ELR (cell line): ENCODE measurements around the gene CBR1.
A peak's percentile ranks its signal among the peaks of the same experiment; 100 is the strongest.
"Not testable (repeated sequence)": the region's sequence is repeated elsewhere in the genome, so short reads cannot be mapped to it uniquely, and the experiment has no call there.

Source experiments
- DNase-seq: peaks from one replicate; pipeline ENCODE4 v3.0.0-alpha.2; 2015; ENCODE audit warnings: low read depth

Gene CBR1

DNA sequence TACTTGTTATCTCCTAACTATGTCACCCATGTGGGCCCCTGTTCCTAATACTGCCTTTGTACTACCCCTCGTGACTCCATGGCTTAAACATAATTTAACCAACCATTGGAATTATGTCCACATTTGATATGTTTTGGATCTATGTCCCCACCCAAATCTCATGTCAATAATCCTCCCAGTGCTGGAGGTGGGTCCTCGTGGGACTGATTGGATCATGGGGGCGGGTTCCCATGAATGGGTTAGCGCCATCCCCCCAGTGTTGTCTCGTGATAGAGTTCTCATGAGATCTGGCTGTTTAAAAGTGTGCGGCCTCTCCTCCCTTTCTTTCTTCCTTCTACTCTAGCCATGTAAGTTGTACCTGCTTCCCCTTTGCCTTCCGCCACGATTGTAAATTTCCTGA is 9.8 kb downstream of the CBR1 start:
- no peak for DNase-seq

DNA sequence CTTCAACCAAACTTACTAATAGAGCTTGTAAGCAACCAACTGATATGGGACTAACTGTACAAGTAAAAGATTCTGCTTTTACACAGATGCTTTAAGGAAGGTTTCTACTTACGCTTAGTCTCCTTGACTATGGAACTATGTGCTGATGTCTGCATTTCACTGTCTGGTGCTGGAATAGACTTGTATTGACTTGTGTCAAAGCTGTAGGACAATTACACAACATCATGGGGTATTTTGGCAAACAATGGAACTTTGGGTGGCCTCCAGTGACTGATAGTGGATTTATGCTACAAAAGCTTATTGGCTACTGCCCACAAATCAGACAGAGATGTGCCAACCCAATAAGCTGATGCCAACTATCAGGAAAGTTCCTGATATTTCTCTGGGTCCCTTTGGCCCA is 10.6 kb downstream of the CBR1 start:
- DNase-seq = no peak

DNA sequence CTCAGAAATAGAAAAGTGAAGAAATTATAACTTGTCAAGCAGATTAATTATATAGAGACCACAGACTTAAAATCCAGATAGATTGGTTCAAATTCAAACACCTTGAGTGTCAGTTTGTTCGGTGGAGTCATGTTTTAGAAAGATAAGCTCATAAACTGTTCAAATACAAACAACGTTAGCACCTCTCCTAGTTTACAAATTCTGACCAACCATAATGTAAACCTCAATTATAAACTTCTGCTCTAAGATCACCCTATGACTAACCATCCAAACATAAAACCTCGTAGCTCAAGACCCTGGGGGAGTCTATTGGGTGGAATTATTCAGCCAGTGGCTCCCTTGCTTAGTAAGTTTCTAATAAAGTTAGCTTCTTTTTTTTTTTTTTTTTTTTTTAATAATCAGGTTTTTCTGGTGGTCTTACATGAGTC is 12.4 kb downstream of the CBR1 start:
- peak; percentile 51 for DNase-seq

DNA sequence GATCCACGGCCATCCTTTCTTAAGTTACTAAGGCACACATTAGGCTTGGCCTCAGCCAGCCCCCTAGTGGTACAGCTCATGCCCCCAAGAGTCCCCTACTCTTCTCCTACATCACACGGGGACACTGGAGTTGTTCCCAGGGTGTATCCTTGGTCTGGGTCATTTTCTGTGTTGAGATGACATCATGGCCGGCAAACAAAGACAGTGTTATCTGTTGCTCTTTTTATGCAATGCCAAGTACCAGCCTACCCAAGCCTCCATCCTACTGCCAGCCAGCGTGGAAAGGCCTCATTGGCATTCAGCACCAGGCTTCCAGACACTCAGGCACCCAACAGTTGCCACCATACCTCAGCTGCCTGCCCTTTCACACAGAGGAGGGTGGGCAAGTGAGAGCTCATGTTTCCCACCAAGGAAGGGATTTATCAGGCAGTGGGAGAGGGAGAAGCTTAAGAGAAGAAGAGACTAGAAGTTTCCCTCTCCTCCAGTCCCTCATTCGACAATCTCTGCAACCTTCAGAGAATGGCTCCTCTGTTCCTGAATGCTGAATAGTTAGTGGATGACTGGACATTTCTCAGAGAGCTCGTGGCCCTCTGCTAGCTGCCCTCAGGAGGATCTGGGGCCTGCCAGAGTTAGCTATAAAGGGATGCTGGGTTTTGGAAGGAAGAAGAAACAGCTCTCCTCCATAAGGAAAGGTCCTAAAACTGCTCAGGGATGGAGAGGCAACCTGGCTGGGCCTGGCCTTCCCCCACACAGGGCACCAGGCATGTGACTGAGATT is 17.7 kb downstream of the CBR1 start:
- DNase-seq = peak; percentile 34

DNA sequence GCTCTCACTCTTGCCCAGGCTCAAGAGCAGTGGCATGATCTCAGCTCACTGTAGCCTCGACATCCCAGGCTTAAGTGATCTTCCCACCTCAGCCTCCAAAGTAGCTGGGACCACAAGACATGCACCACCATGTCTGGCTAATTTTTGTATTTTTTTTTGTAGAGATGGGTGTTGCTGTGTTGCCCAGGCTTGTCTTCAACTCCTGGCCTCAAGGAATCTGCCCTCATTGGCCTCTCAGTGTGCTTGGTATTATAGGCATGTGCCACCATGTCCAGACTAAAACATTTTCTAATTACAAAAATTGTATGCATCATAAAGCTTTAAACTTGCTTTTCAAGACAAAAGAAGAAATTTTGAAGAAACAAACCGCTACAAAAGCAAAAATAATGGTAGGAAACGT is 20.1 kb downstream of the CBR1 start:
- DNase-seq = no peak

DNA sequence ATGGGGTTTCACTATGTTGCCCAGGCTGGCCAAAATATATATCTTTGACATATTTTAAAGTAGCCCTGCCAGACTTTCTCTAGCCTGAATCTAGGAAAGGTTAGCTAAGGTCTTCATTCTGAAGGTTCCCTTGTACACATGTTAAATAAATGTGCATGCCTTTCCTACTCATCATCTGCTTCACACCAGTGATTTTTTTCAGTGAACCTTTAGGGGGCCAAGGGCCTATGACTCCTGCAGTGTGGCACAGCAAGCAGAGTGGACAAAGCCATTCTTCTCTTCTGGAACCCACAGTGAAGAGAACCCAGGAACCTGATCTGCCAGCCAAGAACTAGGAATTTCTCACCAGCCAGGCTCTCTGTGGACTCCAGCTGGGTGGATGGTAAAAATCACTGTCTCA is 22.9 kb downstream of the CBR1 start:
- peak; percentile 20 for DNase-seq

DNA sequence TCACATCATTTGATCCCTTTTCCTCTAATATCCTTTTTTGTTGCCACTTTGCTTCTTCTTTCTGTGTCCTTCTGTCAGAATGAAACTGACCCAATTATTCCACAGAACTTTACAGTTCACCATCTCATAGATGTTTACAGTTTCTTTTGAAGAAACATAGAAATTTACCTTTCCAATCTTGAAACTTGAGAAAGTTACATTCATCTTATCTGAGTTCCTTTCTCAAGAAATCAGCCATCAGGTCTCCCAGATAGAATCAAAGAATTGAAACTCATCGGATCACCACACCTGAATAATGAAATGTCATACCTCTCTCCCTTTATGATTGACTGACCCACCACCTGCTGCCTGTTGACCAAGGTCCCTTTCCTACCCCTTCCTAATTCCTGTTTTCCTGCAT is 23.7 kb downstream of the CBR1 start:
- DNase-seq = no peak

DNA sequence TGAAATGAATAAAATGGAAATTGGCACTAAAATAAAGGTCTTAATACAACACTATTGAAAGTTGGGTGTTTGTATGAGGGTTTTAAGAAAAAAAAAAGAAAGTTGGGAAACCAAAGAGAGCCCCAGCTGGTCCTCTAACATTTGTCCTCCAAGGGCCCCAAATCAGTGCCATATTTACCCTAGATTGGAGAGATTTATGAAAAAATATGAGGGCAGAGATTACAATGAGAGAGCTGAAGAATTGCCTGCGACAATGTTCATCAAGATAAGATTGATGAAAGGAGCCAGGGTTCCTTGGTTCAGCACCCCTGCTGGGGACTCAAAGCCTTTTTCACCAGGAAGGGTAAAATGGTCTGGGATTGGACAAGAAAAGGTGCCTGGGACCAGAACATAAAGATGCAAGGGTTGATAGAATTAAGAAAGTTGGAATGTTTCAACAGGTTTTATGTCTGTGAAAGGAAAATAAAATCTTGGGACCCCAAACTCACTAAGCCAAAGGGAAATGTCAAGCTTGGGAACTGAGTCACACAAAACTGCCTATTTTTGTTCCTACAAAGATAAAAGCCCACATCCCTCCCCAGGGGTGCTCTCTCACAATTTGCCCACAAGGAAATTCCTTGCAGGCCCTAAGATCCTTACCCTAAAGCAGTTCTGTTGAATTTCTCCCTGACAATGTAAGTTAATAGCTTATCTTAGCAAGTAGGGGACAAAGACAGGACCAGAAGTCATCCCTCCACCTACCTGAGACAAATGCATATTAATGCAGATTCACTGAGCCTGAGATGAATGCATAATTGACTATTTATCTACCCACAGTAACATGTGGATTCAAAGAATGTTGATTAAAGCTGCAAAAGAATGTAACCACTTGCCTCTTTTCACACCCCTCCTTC is 26.8 kb downstream of the CBR1 start:
- no peak for DNase-seq

DNA sequence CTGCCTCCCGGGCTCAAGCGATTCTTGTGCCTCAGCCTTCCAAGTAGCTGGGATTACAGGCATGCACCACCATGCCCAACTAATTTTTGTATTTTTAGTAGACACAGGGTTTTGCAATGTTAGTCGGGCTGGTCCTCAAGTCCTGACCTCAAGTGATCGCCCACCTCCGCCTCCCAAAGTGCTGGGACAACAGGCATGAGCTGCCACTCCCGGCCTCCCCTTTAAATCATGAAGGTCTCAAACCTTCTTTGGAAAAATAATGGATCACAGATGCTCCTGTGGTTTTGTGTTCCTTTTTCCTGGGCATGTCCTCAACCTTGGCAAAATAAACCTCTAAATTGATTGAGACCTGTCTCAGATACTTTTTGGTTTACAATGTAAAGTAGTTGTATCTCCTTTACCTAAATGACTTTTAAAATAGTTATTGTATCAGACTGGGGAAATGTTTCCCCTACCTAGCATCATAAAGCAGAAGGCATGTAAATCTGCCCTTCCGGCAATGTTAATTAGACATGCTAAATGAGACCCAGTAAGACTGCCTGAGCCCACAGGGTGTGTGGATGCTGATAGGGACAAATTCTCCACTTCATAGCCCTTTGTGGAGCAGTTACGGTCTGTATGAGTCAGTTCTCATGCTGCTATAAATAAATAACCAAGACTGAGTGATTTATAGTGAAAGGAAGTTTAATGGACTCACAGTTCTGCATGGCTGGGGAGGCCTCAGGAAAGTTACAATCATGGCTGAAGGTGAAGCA is 27.8 kb downstream of the CBR1 start:
- DNase-seq = peak; percentile 36

DNA sequence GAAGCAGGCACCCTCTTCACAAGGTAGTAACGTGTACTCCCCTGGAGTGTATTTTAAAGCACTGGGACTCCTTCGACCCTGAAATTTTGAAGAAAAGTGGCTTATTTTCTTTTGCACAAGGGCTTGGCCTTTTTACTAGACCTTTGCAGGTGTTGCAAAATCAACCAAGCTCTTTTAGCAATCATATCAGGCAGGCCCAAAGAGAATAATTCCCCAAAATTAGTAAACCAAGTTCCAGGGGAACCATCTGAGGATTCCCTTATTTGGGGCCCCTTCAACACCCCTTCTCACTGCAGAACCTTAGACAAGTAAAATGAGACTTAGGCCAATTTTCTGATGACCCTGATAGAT is 28.3 kb downstream of the CBR1 start:
- no peak for DNase-seq

DNA sequence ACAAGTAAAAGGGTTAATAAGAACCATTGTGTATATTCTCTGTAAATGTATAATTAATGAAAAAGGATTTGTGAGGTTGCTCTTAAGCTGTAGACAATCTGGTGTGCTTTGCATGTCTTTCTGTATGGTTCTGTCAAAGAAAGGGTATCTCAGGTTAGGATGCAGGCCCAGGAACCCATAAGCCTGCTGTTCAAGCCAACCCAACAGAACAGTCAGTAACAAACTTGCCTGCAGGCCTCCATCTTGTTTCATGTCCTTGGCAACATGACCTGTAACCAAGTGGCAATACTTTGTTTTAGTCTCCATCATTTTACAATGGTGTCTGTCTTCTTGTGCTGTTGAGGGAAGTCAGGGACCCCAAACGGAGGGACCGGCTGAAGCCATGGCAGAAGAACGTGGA is 29.2 kb downstream of the CBR1 start:
- no peak for DNase-seq

DNA sequence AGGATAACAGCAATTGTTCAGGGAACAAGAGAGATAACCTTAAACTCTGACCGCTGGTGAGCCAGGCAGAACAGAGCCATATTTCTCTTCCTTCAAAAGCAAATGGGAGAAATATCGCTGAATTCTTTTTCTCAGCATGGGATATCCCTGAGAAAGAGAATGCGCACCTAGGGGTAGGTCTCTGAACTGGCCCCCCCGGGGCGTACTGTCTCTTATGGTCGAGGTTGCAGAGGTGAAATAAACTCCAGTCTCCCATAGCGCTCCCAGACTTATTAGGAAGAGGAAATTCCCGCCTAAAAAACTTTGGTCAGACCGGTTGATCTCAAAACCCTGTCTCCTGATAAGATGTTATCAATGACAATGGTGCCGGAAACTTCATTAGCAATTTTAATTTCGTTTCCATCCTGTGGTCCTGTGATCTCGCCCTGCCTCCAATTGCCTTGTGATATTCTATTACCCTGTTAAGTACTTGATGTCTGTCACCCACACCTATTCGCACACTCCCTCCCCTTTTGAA is 29.9 kb downstream of the CBR1 start:
- DNase-seq = not testable (repeated sequence)

DNA sequence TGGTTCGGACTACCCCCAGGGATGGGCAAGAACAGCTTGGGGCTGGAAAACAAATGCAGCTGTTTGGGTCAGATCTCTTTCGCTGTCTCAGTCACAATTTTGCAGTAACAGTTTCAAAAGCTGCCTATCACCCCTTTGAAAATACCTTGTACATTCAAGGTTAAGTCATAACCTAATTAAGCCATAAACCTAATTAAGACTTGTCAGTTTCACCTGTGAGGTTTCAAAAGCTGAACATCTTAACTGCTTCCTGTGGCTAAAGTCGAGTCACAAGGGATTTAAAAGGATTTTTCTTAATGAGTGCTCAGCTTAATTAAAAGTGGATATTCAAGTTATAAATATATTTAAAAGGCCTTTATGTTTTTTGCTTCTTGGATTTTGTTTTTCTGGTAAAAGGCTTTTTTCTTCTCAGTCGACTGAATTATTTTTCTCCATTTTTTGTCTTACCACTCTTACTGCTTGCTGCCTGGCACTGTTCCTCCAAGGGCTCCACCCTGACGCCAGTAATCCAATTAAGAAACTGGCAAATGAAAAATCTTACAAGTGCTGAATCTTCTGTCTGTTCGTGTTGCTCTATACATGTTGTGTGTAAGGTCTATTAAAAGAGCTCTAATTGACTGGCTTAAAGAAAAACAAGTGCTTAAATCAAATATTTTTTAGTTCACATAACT is 31.3 kb downstream of the CBR1 start:
- DNase-seq = no peak

DNA sequence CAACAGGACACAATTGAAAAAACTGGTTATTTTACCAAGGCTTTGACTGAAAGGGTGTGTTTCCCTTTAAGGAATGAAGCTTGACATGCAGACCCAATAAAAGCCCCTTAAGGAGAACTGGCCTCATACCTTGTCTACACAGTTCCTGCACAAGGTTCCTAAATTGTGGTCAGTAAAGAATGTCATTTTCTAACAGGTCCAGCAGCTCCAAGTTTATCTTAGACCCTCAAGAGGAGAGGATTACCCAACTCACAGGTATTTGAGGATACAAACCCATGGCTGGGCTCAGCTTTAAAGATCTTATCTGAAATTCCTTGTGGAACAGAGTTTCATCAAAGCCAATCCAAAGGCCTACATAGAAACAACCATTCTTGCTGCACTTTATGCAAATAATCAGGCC is 33.6 kb downstream of the CBR1 start:
- DNase-seq = no peak

DNA sequence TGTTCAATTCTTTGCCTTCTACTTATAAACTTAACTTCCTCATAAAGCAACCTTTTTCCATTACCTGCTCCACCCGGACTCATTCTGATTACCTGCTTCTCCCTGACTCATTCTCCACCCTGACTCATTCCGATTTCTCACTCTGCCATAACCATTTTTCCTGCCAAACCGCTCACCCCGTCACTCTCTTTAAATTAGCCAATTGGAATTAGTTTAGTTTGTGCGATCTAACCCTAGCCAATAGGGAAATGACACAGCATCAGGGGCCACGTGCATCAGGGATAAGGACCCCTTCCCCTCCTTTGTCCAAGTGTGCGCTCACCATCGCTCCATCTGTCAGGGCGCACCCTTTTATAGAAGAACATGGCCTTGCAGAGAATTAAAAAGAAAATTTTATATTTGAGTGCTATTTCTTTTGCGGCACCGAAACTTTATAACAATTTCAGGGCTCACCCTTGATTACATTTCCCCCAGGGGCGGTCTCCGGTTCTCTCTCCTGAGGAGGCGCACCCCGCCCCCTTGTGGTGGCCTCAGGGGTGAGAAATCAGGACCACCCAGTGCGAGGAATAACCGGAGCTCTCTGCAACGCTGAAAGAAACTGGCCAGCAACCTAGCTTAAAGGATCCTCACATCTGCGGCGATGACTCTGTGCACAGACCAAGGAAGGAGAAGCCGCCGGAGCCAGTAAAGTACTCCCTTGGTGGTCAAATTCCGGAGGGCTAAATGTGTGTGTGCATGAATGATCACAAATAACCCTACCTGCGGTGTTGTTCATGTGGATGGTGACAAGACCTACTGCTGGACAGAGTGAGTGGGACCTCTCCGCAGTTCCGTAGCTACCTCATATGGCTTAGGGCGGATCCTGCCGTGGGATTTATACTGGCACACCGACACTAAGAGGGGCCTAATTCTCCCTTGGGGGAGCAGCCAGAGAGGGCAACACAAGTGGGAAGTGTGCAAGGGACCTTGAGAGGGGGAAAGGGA is 34.8 kb downstream of the CBR1 start:
- DNase-seq = peak; percentile 28

DNA sequence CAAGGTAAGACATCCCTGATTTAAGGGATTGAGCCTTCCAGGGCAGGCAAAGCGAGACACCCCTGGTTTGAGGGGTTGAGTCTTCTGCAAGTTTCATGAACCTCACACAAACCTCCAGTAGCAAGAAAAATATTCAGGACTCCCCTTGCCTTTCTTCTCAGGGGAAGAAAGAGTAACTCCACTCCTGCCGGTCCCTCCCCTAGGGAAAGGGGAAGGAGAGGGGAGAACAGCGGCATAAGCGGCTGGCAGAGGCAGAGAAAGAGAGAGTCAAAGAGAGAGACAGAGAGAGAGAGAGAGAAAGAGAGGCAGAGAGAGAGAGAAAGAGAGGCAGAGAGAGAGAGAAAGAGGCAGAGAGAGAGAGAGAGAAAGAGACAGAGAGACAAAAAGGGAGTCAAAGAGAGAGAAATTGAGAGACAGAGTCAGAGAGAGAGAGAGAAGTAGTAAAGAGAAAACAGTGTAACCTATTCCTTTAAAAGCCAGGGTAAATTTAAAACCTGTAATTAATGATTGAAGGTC is 35.6 kb downstream of the CBR1 start:
- DNase-seq = no peak

DNA sequence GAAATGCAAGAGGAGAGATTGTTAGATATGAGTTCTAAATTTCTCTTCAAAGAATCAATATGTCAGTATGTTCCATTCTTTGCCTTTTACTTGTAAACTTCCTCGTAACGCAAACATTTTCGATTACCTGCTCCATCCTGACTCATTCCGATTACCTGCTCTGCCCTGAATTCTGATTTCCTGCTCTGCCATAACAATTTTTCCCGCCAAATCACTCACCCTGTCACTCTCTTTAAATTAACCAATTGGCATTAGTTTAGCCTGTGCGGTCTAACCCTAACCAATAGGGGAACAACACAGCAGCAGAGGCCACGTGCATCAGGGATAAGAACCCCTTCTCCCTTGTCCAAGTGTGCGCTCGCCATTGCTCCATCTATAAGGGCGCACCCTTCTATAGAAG is 40.0 kb downstream of the CBR1 start:
- DNase-seq = no peak

DNA sequence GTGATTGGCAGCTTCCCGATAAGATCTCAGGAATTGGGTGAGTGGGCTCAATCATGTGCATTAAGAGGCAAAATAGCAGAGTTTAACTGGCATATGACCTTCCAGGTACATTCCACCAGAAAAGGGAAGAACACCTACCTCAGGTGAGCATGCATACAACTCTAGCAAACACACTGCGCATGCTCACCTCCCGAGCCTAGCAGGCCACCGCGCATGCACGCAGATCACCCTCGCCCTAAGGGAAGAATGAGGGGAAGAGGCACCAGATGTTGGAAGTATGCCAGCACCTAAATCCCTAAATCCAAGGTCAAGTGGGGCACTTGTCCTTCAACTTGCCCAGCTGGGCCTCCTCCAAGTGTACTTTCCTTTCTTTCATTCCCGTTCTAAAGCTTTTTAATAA is 41.4 kb downstream of the CBR1 start:
- DNase-seq = no peak

DNA sequence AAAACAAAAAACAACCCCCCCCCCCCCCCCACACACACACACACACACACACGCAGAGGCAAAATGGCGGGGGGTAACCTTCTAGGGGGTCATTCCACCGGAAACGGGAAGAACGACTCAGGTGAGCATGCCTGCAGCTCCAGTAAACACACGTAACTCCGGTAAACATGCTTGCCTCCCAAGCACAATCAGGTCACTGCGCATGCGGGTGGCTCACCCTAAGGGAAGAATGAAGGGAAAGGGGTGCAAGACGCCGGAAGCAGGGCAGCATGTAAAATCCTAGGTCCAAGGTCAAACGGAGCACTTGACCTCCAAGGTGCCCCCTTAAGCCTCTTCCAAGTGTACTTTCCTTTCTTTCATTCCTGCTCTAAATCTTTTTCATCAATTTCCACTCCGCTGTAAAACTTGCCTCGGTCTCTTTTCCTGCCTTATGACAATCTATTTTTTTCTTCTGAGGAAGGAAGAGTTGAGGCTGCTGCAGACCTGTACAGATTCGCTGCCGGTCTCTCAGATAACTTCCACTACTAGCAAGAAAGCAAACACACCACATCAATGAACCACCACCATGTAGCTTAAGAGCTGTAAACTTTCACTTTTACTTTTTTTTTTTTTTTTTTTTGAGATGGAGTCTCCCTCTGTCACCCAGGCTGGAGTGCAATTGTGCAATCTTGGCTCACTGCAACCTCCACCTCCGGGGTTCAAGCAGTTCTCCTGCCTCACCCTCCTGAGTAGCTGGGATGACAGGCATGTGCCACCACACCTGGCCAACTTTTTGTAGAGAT is 44.0 kb downstream of the CBR1 start:
- DNase-seq = no peak
